Endothelial cell of umbilical vein (primary cell): ENCODE data around the gene ZMIZ1.

Experiments used
- CTCF ChIP-seq, 2 donors: IDR thresholded peaks; 1 replicate in 1 of 2; 2 replicates in 1 of 2; pipeline ENCODE4 v1.5.1; 2011; ENCODE audit warnings: low read length in 2 of 2, mild to moderate bottlenecking in 2 of 2, moderate library complexity in 2 of 2, control low read depth in 1 of 2, inconsistent platforms in 1 of 2, low read depth in 1 of 2; ENCODE audit not compliant: insufficient read depth in 1 of 2; ENCODE audit errors: extremely low read depth in 1 of 2
- GATA2 ChIP-seq: IDR thresholded peaks from 2 replicates; pipeline ENCODE4 v1.7.0; 2011; ENCODE audit warnings: low read depth, mild to moderate bottlenecking, moderate library complexity, mixed read lengths, low read length; ENCODE audit not compliant: insufficient read length, insufficient read depth
- POLR2A ChIP-seq: IDR thresholded peaks from 2 replicates; pipeline ENCODE4 v1.6.1; 2012; ENCODE audit warnings: low read depth, mild to moderate bottlenecking, control low read depth, low read length

- TF ChIP-seq POLR2A: no peak
- TF ChIP-seq CTCF (IDR thresholded peaks at IDR 0.05; ENCODE audit: extremely low read depth in 1 of 2, insufficient read depth in 1 of 2, low read depth in 1 of 2, low read length in 2 of 2): no peak
- no peak for TF ChIP-seq GATA2
Measured at GRCh38 chr10:79131836-79132631, 63.3 kb downstream of the ZMIZ1 start.
